Central memory CD8-positive, alpha-beta T cell (primary cell): ENCODE results near the gene DYNLRB1.

Source experiments
- ATAC-seq: fragments of 150-1000 bp; cut with Tn5 transposase; replicated peaks from 2 replicates; pipeline ENCODE4 v1.10.0; 2022; ENCODE audit warnings: mild to moderate bottlenecking, moderate FRiP score, moderate number of reproducible peaks; ENCODE audit not compliant: poor library complexity, severe bottlenecking; ENCODE audit errors: extremely low read depth
- DNase-seq, 2 donors: peaks; one replicate each; pipeline ENCODE4 v3.0.0; 2021; ENCODE audit warnings: low spot score in 2 of 2
- H3K27ac Mint-ChIP-seq: one replicate; pipeline ENCODE4 v1.8.0; 2022; ENCODE audit warnings: low read depth, mild to moderate bottlenecking, moderate library complexity, mixed read lengths
- H3K27me3 Mint-ChIP-seq: one replicate; pipeline ENCODE4 v1.8.0; 2022; ENCODE audit warnings: mixed read lengths
- H3K36me3 Mint-ChIP-seq: one replicate; pipeline ENCODE4 v1.8.0; 2022; ENCODE audit warnings: mild to moderate bottlenecking, moderate library complexity, mixed read lengths; ENCODE audit not compliant: insufficient read depth
- H3K4me1 Mint-ChIP-seq: one replicate; pipeline ENCODE4 v1.8.0; 2022; ENCODE audit warnings: mixed read lengths
- H3K4me3 Mint-ChIP-seq: one replicate; pipeline ENCODE4 v1.8.0; 2022; ENCODE audit warnings: mild to moderate bottlenecking, moderate library complexity, mixed read lengths
- H3K9me3 Mint-ChIP-seq: one replicate; pipeline ENCODE4 v1.8.0; 2022; ENCODE audit warnings: mixed read lengths

The DYNLRB1 gene

DNA sequence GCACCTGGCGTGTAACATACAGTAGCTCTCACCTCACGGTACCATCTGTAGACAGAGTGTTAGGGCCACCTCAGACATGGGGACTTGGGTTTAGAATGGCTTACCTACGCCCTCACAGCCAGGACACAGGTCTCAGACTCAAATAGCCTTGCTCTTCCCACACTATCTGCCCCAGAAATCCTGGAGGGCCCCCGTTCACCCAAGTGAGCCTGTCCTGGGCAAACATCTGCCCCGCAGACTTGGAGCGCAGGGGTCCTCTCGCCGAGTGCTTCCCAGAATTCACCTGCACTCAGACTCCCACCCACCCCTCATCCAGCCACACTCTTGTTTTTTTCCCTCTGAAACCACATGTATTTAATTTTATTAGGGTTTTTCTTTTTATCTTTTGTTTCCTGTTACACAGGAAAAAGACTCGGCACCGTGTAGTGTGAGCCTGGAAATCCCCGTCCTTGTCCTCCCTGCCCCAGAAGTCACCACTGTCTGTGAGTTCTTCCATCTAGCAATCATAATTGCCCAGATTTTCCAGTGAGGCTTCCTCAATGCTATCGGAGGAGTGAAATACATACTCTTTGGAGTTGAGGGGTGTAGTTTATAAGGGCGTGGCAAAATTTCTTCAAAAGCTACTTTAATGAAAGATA, 25.2 kb downstream of the DYNLRB1 start:
- Mint-ChIP-seq H3K4me1 (peaks cover 30% of the 10 kb centered on the region), H3K4me3 (peak overlapping the region; percentile 54), H3K27me3 (no peaks in the 10 kb centered on the region), H3K36me3 (peaks cover 20% of the 10 kb centered on the region), H3K9me3 (no peaks in the 10 kb centered on the region), H3K27ac (peak overlapping the region; percentile 97)
- DNase-seq (peak in 1 of 2 donors; percentile 19), ATAC-seq (peak; percentile 80)

DNA sequence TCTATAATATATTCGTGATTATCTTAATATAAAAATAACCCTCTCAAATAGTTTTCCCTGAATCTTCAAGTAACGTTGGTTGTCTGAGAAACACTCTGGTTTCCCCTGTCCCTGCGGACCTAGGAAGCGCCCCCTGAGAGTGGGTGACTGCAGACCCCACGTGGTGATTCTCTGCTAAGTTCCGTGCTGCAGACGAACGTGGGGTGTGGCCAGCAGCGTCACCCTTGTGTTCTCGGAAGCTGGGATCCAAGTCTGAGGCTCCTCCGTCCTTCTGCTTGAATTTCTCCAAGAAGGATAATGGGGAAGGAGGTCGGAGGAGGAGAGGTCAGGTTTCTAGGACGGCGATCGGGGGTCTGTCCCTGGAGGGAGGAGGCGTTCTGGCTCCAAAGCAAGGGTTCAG, 25.7 kb downstream of the DYNLRB1 start:
- Mint-ChIP-seq H3K4me1 (peaks cover 30% of the 10 kb centered on the region), H3K27ac (peak overlapping the region; percentile 97)
- DNase-seq, result no peak

DNA sequence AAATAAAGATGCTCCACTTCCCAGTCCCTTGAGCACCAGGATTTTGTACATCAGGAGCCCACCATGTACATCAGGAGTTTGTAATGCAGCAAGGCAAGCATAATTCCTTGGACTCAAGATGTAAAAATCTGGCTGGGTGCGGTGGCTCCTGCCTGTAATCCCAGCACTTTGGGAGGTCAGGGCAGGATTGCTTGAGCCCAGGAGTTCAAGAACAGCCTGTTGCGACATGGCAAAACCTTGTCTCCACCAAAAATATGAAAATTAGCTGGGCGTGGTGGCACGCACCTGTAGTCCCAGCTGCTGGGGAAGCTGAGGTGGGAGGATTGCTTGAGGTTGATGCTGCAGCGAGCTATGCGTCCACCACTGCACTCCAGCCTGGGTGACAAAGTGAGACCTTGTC, 26.2 kb downstream of the DYNLRB1 start:
- ATAC-seq (no peak), DNase-seq (no peak)
- H3K36me3 Mint-ChIP-seq, result peaks cover 14% of the 10 kb centered on the region
- H3K27ac Mint-ChIP-seq, result no peak overlapping the region
- H3K9me3 Mint-ChIP-seq, result no peaks in the 10 kb centered on the region
- no peaks in the 10 kb centered on the region for H3K27me3 Mint-ChIP-seq
- peaks cover 30% of the 10 kb centered on the region for H3K4me1 Mint-ChIP-seq
- no peak overlapping the region for H3K4me3 Mint-ChIP-seq

More for the DNA sequence above, 25.7 kb downstream of the DYNLRB1 start:
- Mint-ChIP-seq H3K27me3 (no peaks in the 10 kb centered on the region), H3K36me3 (peaks cover 15% of the 10 kb centered on the region), H3K9me3 (no peaks in the 10 kb centered on the region), H3K4me3 (peak overlapping the region; percentile 54)
- ATAC-seq, result no peak

DNA sequence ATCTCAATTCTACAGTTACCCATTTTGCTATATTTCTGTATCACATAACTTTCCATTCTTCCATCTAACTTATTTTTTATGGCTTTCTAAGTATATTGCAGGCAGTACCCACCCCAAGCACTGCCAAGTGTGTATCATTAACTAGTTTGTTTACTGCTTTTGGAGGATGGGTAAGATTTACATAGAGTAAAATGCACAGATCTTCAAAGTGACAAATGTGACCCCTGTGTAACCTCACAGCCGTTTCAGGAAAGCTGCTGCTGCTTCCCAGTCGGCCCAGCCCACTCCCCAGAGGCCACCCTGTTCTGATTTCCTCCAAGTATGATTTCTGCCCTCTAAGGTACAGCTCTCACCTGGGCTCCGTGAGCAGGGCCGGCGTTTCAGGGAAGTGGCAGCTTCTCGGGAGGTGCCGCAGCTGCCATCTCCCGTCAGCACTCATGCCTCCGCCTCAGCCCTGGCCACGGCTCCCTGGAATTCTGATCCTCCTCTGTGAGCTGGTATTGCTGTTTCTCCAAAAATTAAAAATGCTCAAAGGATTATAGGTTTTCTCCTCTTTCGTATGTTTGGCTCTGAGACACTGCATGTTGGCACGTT, 27.3 kb downstream of the DYNLRB1 start:
- Mint-ChIP-seq H3K27ac (no peak overlapping the region), H3K27me3 (no peaks in the 10 kb centered on the region), H3K4me1 (peaks cover 30% of the 10 kb centered on the region), H3K9me3 (no peaks in the 10 kb centered on the region), H3K36me3 (peaks cover 14% of the 10 kb centered on the region), H3K4me3 (no peak overlapping the region)
- no peak for DNase-seq
- no peak for ATAC-seq

DNA sequence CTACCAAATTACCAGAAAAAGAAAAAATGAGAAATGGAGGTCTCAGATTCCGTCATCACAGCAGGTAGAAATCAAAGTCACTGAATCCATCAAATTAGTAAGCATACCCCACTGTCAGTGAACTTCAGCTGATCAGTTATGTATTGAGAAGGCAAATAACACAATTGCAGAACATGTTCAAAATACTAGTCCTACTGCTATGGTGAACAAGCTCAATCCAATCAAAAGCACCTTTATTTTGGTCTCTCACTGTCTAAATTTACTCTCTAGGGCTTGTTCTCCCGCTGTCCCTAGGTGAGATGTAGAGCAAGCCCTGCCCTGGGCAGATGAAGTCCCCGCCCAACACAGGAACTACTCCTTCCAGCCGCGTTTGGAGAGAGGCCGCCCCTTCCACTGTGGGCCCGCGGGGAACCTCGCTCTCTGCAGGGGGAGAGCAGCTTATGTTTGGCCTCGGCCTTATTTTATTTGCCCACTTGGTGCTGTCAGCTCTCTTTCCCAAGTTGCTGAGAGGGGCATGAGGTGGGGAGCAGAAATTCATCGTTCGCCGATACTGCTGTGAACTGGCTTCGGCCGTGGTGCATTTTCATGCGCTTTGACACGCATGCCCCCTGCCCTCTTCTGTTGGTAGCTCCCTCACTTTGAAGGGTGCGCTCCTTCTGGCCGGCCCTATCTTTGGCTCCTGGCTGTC, 28.0 kb downstream of the DYNLRB1 start:
- Mint-ChIP-seq H3K27ac (peak overlapping the region; percentile 29), H3K36me3 (peaks cover 12% of the 10 kb centered on the region), H3K27me3 (no peaks in the 10 kb centered on the region), H3K9me3 (no peaks in the 10 kb centered on the region), H3K4me3 (no peak overlapping the region), H3K4me1 (peaks cover 30% of the 10 kb centered on the region)
- ATAC-seq (no peak), DNase-seq (no peak)

DNA sequence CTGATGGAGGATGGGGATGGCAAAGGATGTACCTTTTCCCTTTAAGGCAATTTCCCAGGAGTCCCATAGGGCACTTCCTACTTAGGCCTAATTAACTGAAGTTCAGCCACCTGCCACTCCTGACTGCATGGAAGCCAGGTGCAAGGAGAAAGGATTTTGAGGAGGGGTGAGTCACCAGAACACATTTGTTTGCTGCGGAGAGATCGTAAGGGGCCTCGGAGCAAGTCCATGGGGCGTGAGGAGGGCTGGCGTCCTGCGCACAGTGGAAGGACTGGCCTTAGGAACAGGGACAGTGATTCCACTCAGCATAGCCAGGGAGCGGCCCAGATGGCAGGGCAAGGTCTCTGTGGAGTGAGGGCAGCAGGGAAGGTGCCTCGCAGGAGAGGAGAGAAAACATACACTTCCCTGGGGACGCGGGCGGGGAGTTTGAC, 30.5 kb downstream of the DYNLRB1 start:
- Mint-ChIP-seq H3K4me1 (peaks cover 8% of the 10 kb centered on the region), H3K9me3 (no peaks in the 10 kb centered on the region), H3K4me3 (no peak overlapping the region), H3K36me3 (peaks cover 3% of the 10 kb centered on the region), H3K27me3 (no peaks in the 10 kb centered on the region), H3K27ac (no peak overlapping the region)
- no peak for DNase-seq
- no peak for ATAC-seq

DNA sequence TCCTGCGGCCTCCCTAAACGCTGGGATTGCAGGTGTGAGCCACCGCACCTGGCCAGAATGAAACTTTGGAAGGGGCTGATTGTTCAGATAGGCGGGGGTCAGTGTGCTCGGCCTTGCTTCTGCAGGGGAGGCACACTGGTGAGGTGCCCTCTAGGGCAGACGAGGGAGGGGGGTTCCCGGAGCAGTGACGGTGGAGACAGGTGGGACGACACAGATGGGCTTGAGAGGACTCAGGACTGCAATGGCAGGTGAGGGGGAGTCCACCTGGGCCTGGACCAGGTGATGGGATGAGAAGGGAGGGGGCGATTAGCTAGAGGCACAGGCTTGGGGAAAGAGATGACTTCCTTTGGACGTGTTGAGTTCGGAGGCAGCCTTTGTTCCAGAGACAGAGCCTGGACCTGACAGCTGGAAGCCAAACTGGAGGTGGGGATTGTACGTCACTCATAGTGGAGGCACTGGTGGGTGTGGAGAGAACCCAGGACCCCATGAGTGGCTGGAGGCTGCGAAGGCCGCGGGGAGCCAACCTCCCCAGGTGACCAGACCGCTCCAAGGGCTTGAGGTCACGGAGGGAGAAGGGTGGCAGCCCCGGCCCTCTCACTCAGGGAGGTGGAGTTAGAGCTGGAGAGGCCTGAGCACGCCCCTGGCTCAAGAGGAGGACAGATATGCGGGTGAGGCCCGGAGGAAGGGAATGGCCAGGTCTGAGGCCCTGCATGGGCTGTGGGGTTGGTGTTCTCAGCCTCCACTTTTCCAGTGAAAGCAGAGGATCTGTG, 31.8 kb downstream of the DYNLRB1 start:
- no peak for DNase-seq
- H3K27ac Mint-ChIP-seq, result no peak overlapping the region
- H3K9me3 Mint-ChIP-seq, result no peaks in the 10 kb centered on the region
- peaks cover 3% of the 10 kb centered on the region for H3K36me3 Mint-ChIP-seq
- H3K4me3 Mint-ChIP-seq, result no peak overlapping the region
- H3K4me1 Mint-ChIP-seq, result peaks cover 5% of the 10 kb centered on the region
- ATAC-seq, result no peak
- H3K27me3 Mint-ChIP-seq, result no peaks in the 10 kb centered on the region

DNA sequence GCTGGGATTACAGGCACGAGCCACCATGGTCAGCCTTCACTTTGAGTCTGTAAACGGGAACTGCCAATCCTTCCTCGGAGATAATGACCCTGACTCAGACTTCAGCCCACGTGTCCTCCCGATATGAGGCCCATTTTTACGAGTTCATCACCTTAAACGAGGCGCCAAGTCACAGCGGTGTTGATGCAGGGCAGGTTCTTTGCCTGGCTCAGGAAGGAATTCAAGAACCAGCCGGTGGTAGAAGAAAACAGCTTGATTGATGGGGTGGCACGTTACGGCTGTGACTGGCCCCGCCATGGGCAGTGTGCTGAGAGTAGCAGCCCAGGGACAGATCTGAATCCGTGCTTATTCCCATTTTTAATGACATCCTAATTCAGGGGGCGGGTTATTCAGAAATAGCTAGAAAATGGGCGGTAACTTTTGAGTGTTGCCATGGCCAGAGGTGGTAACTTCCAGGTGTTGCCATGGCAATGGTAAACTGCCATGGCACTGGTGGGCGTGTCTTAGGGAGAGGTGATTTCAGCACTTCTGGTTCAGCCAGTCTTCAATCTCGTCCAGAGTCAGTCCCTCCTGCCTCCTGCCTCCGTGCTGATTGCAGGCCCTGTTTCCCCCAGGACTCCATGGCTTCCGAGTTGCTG, 33.2 kb downstream of the DYNLRB1 start:
- no peak for ATAC-seq
- H3K36me3 Mint-ChIP-seq, result peaks cover 3% of the 10 kb centered on the region
- no peak overlapping the region for H3K4me3 Mint-ChIP-seq
- H3K9me3 Mint-ChIP-seq, result no peaks in the 10 kb centered on the region
- no peaks in the 10 kb centered on the region for H3K27me3 Mint-ChIP-seq
- H3K27ac Mint-ChIP-seq, result no peak overlapping the region
- peaks cover 4% of the 10 kb centered on the region for H3K4me1 Mint-ChIP-seq
- no peak for DNase-seq

DNA sequence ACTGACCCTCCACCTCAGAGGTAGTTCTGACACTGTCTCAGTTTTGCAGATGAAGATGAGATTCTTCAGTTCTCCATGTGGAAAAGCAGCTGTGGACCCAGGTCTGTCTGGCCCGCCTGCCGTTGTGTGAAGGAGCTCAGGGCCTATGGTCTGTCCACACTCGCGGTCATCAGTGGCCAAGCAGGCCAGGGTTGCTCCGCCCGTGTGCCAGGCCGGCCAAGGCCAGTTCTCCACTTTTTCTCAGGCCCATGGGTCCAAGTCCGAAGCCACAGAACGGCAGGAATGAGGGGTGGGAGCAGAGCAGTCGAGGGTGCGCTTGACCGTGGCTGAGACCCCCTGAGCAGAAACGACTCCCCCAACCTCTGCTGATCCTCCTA, 33.7 kb downstream of the DYNLRB1 start:
- peaks cover 1% of the 10 kb centered on the region for H3K36me3 Mint-ChIP-seq
- H3K27me3 Mint-ChIP-seq, result no peaks in the 10 kb centered on the region
- no peaks in the 10 kb centered on the region for H3K9me3 Mint-ChIP-seq
- no peak overlapping the region for H3K27ac Mint-ChIP-seq
- no peak for ATAC-seq
- no peaks in the 10 kb centered on the region for H3K4me1 Mint-ChIP-seq
- H3K4me3 Mint-ChIP-seq, result no peak overlapping the region
- DNase-seq, result no peak

DNA sequence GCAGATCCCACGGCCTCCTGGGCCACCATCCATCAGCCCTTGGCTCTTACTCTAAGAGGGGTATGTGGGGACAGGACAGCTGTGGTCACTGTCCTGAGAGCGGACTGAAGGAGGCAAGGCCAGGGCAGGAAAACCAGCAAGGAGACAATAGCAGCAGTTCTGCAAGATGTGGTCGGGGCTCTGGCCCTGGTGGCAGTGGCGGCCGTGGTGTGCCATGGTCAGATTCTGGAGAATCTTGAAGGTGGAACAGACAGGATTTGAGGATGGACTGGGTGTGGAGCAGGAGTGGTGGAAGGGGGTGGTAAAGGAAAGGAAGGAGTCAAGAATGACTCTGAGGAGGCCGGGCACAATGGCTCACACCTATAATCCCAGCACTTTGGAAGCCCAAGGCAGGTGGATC, 36.3 kb downstream of the DYNLRB1 start:
- ATAC-seq (no peak), DNase-seq (no peak)
- Mint-ChIP-seq H3K4me3 (no peak overlapping the region), H3K27ac (peak overlapping the region; percentile 29), H3K36me3 (peaks cover 1% of the 10 kb centered on the region), H3K4me1 (peaks cover 5% of the 10 kb centered on the region), H3K9me3 (no peaks in the 10 kb centered on the region), H3K27me3 (no peaks in the 10 kb centered on the region)

DNA sequence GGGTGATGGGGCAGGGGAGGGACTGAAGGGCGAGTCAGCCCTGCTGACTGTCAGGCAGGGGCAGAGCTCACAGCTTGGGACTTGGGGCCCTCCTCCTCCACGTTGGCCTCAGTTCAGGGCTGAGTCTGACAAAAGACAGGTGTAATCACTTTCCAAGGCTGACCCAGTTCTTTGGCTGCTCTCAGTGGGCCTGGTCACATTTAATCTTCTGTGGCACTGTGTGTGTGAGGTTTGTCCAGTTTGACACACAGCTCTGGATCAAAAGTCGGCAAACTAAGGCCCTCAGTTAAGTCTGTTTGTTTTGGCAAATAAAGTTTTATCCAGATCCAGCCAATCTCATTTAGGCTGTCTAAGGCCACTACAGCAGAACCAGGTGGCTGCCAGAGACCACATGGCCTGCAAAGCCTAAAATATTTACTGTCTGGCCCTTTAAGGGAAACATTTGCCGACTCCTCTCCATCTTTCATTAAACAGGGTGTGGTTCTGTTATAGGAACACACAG, 37.2 kb downstream of the DYNLRB1 start:
- H3K4me1 Mint-ChIP-seq, result peaks cover 12% of the 10 kb centered on the region
- no peak overlapping the region for H3K4me3 Mint-ChIP-seq
- ATAC-seq (no peak), DNase-seq (no peak)
- peaks cover 7% of the 10 kb centered on the region for H3K36me3 Mint-ChIP-seq
- H3K27ac Mint-ChIP-seq, result no peak overlapping the region
- no peaks in the 10 kb centered on the region for H3K9me3 Mint-ChIP-seq
- H3K27me3 Mint-ChIP-seq, result no peaks in the 10 kb centered on the region

DNA sequence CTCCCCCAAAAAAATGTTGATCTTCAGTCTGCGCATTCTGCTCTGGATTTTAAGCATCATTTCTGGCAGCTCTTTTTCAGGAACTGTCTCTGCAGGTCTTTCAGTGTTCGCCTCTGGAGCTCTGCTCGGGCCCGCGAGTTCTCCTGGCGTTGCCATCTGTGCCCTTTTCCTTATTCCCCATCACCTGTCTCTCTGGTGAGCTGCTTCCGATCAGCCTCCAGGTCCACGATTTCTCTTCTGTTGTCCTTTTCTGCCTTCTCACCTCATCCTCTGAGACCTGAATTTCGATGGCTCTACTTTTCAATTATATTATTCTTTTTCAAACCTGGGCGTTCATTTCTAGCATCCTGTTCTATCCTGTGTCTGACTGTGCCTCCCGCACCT, 41.7 kb downstream of the DYNLRB1 start:
- ATAC-seq (no peak), DNase-seq (no peak)
- Mint-ChIP-seq H3K36me3 (peaks cover 27% of the 10 kb centered on the region), H3K27me3 (no peaks in the 10 kb centered on the region), H3K4me1 (peaks cover 13% of the 10 kb centered on the region), H3K27ac (peak overlapping the region; percentile 99), H3K9me3 (no peaks in the 10 kb centered on the region), H3K4me3 (peak overlapping the region; percentile 83)
